ENCODE data around the gene ACSS1. TPM values are rescaled to one million over a fixed set of nuclear protein-coding genes. Genes with fewer than 3 reads are reported as not detected.

The ACSS1 gene
- total RNA-seq, 1 experiment from 2014 or later, result 12.8 TPM

GRCh38 chr20:25033265-25033923 lies 24.5 kb downstream of the ACSS1 start:
- H3K9me3 ChIP-seq (ENCODE audit: insufficient read depth, low read depth), result no peaks in the 10 kb centered on the region
- BruUV-seq (replicated peaks), result no TSS peak
- H4K20me1 ChIP-seq (ENCODE audit: insufficient read depth), result no peaks in the 10 kb centered on the region
- ChIA-PET CTCF (interaction anchor here (0.7 kb wide), 1 partner anchor 390 kb away, joined by 3 read pairs; no protein-coding TSS in a partner anchor), POLR2A (ENCODE audit: unreplicated experiment) (interaction anchor here (0.5 to 0.6 kb wide), 4 partner anchors 11 to 199 kb away, joined by 3 to 5 read pairs (median 4); no protein-coding TSS in a partner anchor)
- no peaks in the 10 kb centered on the region for H3K79me2 ChIP-seq (ENCODE audit: low read depth)
- no peak overlapping the region for H3K4me2 ChIP-seq
- no peak overlapping the region for H3K27ac ChIP-seq
- H3K4me3 ChIP-seq, result no peak overlapping the region
- no peak for TF ChIP-seq EZH2 (IDR thresholded peaks at IDR 0.05; ENCODE audit: low read depth)
- TF ChIP-seq, protein P1, sequence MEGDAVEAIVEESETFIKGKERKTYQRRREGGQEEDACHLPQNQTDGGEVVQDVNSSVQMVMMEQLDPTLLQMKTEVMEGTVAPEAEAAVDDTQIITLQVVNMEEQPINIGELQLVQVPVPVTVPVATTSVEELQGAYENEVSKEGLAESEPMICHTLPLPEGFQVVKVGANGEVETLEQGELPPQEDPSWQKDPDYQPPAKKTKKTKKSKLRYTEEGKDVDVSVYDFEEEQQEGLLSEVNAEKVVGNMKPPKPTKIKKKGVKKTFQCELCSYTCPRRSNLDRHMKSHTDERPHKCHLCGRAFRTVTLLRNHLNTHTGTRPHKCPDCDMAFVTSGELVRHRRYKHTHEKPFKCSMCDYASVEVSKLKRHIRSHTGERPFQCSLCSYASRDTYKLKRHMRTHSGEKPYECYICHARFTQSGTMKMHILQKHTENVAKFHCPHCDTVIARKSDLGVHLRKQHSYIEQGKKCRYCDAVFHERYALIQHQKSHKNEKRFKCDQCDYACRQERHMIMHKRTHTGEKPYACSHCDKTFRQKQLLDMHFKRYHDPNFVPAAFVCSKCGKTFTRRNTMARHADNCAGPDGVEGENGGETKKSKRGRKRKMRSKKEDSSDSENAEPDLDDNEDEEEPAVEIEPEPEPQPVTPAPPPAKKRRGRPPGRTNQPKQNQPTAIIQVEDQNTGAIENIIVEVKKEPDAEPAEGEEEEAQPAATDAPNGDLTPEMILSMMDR (conservative IDR thresholded peaks at IDR 0.05), result no peak
- DNase-seq, result no peak
- H3K4me1 ChIP-seq (replicated peaks; ENCODE audit: insufficient read depth), result no peaks in the 10 kb centered on the region
- no peaks in the 10 kb centered on the region for H3K36me3 ChIP-seq (ENCODE audit: low read depth)
- no peak overlapping the region for H2AFZ ChIP-seq
- H3F3A ChIP-seq (ENCODE audit: insufficient read depth, low read depth), result no peaks in the 10 kb centered on the region
- no peaks in the 10 kb centered on the region for H3K27me3 ChIP-seq (ENCODE audit: insufficient read depth, low read depth)
- no peaks in the 10 kb centered on the region for H3K9me2 ChIP-seq (ENCODE audit: insufficient read depth)
- intact Hi-C loops (cut with micrococcal nuclease; ENCODE audit: unreplicated experiment), result no loop called here

DNA sequence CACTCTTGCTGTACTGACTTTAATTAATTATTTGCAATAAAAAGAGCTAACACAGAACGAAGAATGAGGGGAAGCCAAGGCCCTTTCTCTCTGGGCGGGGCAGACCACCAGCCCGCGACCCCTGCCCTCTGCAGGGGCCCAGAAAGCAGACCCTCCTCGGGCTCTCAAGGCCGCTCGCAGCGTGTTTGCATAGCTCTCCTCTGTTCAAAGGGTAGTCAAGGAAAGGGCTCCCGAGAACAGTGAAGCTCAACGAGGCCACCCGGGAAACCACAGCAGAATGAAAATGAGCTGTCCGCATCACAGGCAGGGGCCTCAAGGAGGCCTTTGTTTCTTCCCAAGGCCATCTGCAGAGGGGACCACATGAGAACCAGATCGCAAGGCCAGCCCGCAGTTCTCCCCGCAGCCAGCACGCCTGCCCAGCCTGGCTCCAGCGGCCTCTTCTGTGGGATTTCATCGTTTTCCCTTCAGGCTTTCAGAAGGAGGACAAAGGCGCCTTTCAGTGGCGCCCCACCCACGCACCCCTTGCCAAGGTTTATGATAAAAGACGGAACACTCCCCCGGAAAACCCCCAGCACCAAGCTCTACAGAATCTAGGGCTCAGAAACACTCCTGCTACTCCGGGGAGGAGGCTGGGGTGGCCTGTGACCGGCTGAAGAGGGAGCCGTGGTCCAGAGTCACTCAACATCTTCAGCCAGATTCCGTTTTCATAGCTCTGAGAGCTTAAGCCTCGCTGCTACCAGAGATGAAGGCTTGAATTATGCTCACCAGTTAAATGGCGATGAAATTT lies 25.3 kb downstream of the ACSS1 start:
- H4K20me1 ChIP-seq (ENCODE audit: insufficient read depth), result no peaks in the 10 kb centered on the region
- H3K9me3 ChIP-seq (ENCODE audit: insufficient read depth, low read depth), result no peaks in the 10 kb centered on the region
- no peaks in the 10 kb centered on the region for H3K36me3 ChIP-seq (ENCODE audit: low read depth)
- TF ChIP-seq, protein P1 (conservative IDR thresholded peaks at IDR 0.05), result no peak
- TF ChIP-seq EZH2 (IDR thresholded peaks at IDR 0.05; ENCODE audit: low read depth), result no peak
- BruUV-seq (replicated peaks), result no TSS peak
- H3K9me2 ChIP-seq (ENCODE audit: insufficient read depth), result no peaks in the 10 kb centered on the region
- ChIA-PET CTCF (no interaction called here), POLR2A (ENCODE audit: unreplicated experiment) (interaction anchor here (0.6 kb wide), 2 partner anchors 10 to 16 kb away, joined by 4 to 5 read pairs; no protein-coding TSS in a partner anchor)
- H3K27ac ChIP-seq, result no peak overlapping the region
- no peak for DNase-seq
- H3F3A ChIP-seq (ENCODE audit: insufficient read depth, low read depth), result no peaks in the 10 kb centered on the region
- H3K4me2 ChIP-seq, result no peak overlapping the region
- intact Hi-C loops (cut with micrococcal nuclease; ENCODE audit: unreplicated experiment), result no loop called here
- no peak overlapping the region for H3K4me3 ChIP-seq
- no peaks in the 10 kb centered on the region for H3K4me1 ChIP-seq (replicated peaks; ENCODE audit: insufficient read depth)
- H2AFZ ChIP-seq, result no peak overlapping the region
- H3K27me3 ChIP-seq (ENCODE audit: insufficient read depth, low read depth), result no peaks in the 10 kb centered on the region
- no peaks in the 10 kb centered on the region for H3K79me2 ChIP-seq (ENCODE audit: low read depth)

GRCh38 chr20:25032065-25032477 lies 25.9 kb downstream of the ACSS1 start:
- H3K4me3 ChIP-seq, result no peak overlapping the region
- H3F3A ChIP-seq (ENCODE audit: insufficient read depth, low read depth), result no peaks in the 10 kb centered on the region
- intact Hi-C loops (cut with micrococcal nuclease; ENCODE audit: unreplicated experiment), result no loop called here
- H3K36me3 ChIP-seq (ENCODE audit: low read depth), result no peaks in the 10 kb centered on the region
- TF ChIP-seq, protein P1 (conservative IDR thresholded peaks at IDR 0.05), result no peak
- no peak for TF ChIP-seq EZH2 (IDR thresholded peaks at IDR 0.05; ENCODE audit: low read depth)
- no peaks in the 10 kb centered on the region for H3K9me3 ChIP-seq (ENCODE audit: insufficient read depth, low read depth)
- no peak overlapping the region for H3K4me2 ChIP-seq
- H3K9me2 ChIP-seq (ENCODE audit: insufficient read depth), result no peaks in the 10 kb centered on the region
- H3K4me1 ChIP-seq (replicated peaks; ENCODE audit: insufficient read depth), result no peaks in the 10 kb centered on the region
- no peaks in the 10 kb centered on the region for H3K27me3 ChIP-seq (ENCODE audit: insufficient read depth, low read depth)
- no TSS peak for BruUV-seq (replicated peaks)
- H2AFZ ChIP-seq, result no peak overlapping the region
- DNase-seq, result no peak
- ChIA-PET POLR2A (ENCODE audit: unreplicated experiment) (no interaction called here), CTCF (no interaction called here)
- H3K27ac ChIP-seq, result no peak overlapping the region
- H3K79me2 ChIP-seq (ENCODE audit: low read depth), result no peaks in the 10 kb centered on the region
- H4K20me1 ChIP-seq (ENCODE audit: insufficient read depth), result no peaks in the 10 kb centered on the region
